HG02943 (cell line): Measurements from ENCODE around the gene POLR3K.
"Not testable (repeated sequence)": the region's sequence is repeated elsewhere in the genome, so short reads cannot be mapped to it uniquely, and the experiment has no call there.

ENCODE experiments used
- ATAC-seq: cut with Tn5 transposase; IDR thresholded peaks from one replicate; pipeline ENCODE4 v1.9.1; 2021; ENCODE audit warnings: mild to moderate bottlenecking, low read depth, moderate library complexity; ENCODE audit not compliant: unreplicated experiment

Gene POLR3K

GRCh38 chr16:47234-47633, 6.2 kb downstream of the POLR3K start:
- ATAC-seq, result no peak

- ATAC-seq, result not testable (repeated sequence)
Observed at GRCh38 chr16:46510-46909, 6.9 kb downstream of the POLR3K start.

- no peak for ATAC-seq
Observed at GRCh38 chr16:45454-45853, 8.0 kb downstream of the POLR3K start.

- ATAC-seq, result no peak
Observed at GRCh38 chr16:44655-45054, 8.8 kb downstream of the POLR3K start.

- no peak for ATAC-seq
Observed at GRCh38 chr16:43294-43693, 10.1 kb downstream of the POLR3K start.

- ATAC-seq, result no peak
Observed at GRCh38 chr16:42691-43090, 10.7 kb downstream of the POLR3K start.

GRCh38 chr16:42069-42457, 11.3 kb downstream of the POLR3K start:
- no peak for ATAC-seq

- no peak for ATAC-seq
Observed at GRCh38 chr16:41439-42068, 11.9 kb downstream of the POLR3K start.

- peak; percentile 72 for ATAC-seq
Observed at GRCh38 chr16:38941-39892, 14.2 kb downstream of the POLR3K start.

- ATAC-seq, result not testable (repeated sequence)
Observed at GRCh38 chr16:38206-38605, 15.2 kb downstream of the POLR3K start.

- ATAC-seq, result no peak
Observed at GRCh38 chr16:37511-37910, 15.9 kb downstream of the POLR3K start.

- ATAC-seq, result no peak
Observed at GRCh38 chr16:36336-36984, 16.9 kb downstream of the POLR3K start.

- ATAC-seq, result no peak
Observed at GRCh38 chr16:35678-36305, 17.6 kb downstream of the POLR3K start.

- ATAC-seq, result no peak
Observed at GRCh38 chr16:35011-35677, 18.3 kb downstream of the POLR3K start.

- ATAC-seq, result no peak
Observed at GRCh38 chr16:34648-34987, 18.8 kb downstream of the POLR3K start.

- no peak for ATAC-seq
Observed at GRCh38 chr16:33877-34647, 19.3 kb downstream of the POLR3K start.

- not testable (repeated sequence) for ATAC-seq
Observed at GRCh38 chr16:33154-33876, 20.1 kb downstream of the POLR3K start.

GRCh38 chr16:30627-31026, 22.8 kb downstream of the POLR3K start:
- ATAC-seq, result not testable (repeated sequence)

GRCh38 chr16:25926-26348, 27.5 kb downstream of the POLR3K start:
- ATAC-seq, result not testable (repeated sequence)
